ENCODE measurements around the gene TTC28. TPM values are rescaled to one million over a fixed set of nuclear protein-coding genes. Genes with fewer than 3 reads are reported as not detected.

Gene TTC28
- total and polyA plus RNA-seq, 2 donors = 15.9 to 81.9 TPM

GRCh38 chr22:28120691-28121592, 558.7 kb downstream of the TTC28 start:
- Histone ChIP-seq H3K27ac (ENCODE audit: low read depth) (no peak overlapping the region), H3K4me1 (ENCODE audit: insufficient read depth) (no peaks in the 10 kb centered on the region), H3K36me3 (ENCODE audit: insufficient read depth) (no peaks in the 10 kb centered on the region), H3K4me3 (ENCODE audit: low read depth, low read length) (no peak overlapping the region)
- no peak for DNase-seq (ENCODE audit: extremely low spot score)
- 67% methylated on average over 3 of the region's 3 CpGs for WGBS

GRCh38 chr22:28118957-28119631, 560.5 kb downstream of the TTC28 start:
- no peak for DNase-seq (ENCODE audit: extremely low spot score)
- 87% methylated on average over 2 of the region's 2 CpGs for WGBS
- no peak overlapping the region for H3K4me3 ChIP-seq (ENCODE audit: low read depth, low read length)
- H3K36me3 ChIP-seq (ENCODE audit: insufficient read depth) = no peaks in the 10 kb centered on the region
- H3K27ac ChIP-seq (ENCODE audit: low read depth) = no peak overlapping the region
- H3K4me1 ChIP-seq (ENCODE audit: insufficient read depth) = no peaks in the 10 kb centered on the region

- H3K36me3 ChIP-seq (ENCODE audit: insufficient read depth) = no peaks in the 10 kb centered on the region
- DNase-seq (ENCODE audit: extremely low spot score) = no peak
- no peak overlapping the region for H3K27ac ChIP-seq (ENCODE audit: low read depth)
- no peak overlapping the region for H3K4me3 ChIP-seq (ENCODE audit: low read depth, low read length)
- H3K4me1 ChIP-seq (ENCODE audit: insufficient read depth) = peaks cover 2% of the 10 kb centered on the region
- 37% methylated on average over 2 of the region's 2 CpGs for whole genome bisulfite sequencing
Measured at GRCh38 chr22:28116219-28116673, 563.4 kb downstream of the TTC28 start.

- no peak overlapping the region for H3K27ac ChIP-seq (ENCODE audit: low read depth)
- 92% methylated on average over 4 of the region's 4 CpGs for WGBS
Measured at GRCh38 chr22:28115426-28115825, 564.2 kb downstream of the TTC28 start.

GRCh38 chr22:28112548-28113043, 567.0 kb downstream of the TTC28 start:
- Histone ChIP-seq H3K27ac (ENCODE audit: low read depth) (no peak overlapping the region), H3K36me3 (ENCODE audit: insufficient read depth) (peaks cover 4% of the 10 kb centered on the region), H3K4me1 (ENCODE audit: insufficient read depth) (peaks cover 2% of the 10 kb centered on the region), H3K4me3 (ENCODE audit: low read depth, low read length) (no peak overlapping the region)
- 29% methylated on average over 9 of the region's 9 CpGs for WGBS
- DNase-seq (ENCODE audit: extremely low spot score) = no peak

More at GRCh38 chr22:28115426-28115825, 564.2 kb downstream of the TTC28 start:
- DNase-seq (ENCODE audit: extremely low spot score) = no peak
- Histone ChIP-seq H3K36me3 (ENCODE audit: insufficient read depth) (no peaks in the 10 kb centered on the region), H3K4me1 (ENCODE audit: insufficient read depth) (peaks cover 2% of the 10 kb centered on the region), H3K4me3 (ENCODE audit: low read depth, low read length) (no peak overlapping the region)

GRCh38 chr22:28112190-28112544, 567.5 kb downstream of the TTC28 start:
- H3K27ac ChIP-seq (ENCODE audit: low read depth) = no peak overlapping the region
- no peak overlapping the region for H3K4me3 ChIP-seq (ENCODE audit: low read depth, low read length)
- 54% methylated on average over 2 of the region's 2 CpGs for WGBS

GRCh38 chr22:28111501-28112189, 568.0 kb downstream of the TTC28 start:
- H3K36me3 ChIP-seq (ENCODE audit: insufficient read depth) = peaks cover 4% of the 10 kb centered on the region
- DNase-seq (ENCODE audit: extremely low spot score) = no peak
- peaks cover 2% of the 10 kb centered on the region for H3K4me1 ChIP-seq (ENCODE audit: insufficient read depth)
- no peak overlapping the region for H3K4me3 ChIP-seq (ENCODE audit: low read depth, low read length)
- no peak overlapping the region for H3K27ac ChIP-seq (ENCODE audit: low read depth)
- 81% methylated on average over 3 of the region's 3 CpGs for WGBS

More at GRCh38 chr22:28112190-28112544, 567.5 kb downstream of the TTC28 start:
- DNase-seq (ENCODE audit: extremely low spot score) = no peak
- Histone ChIP-seq H3K4me1 (ENCODE audit: insufficient read depth) (peaks cover 2% of the 10 kb centered on the region), H3K36me3 (ENCODE audit: insufficient read depth) (peaks cover 4% of the 10 kb centered on the region)

- H3K4me1 ChIP-seq (ENCODE audit: insufficient read depth) = peaks cover 2% of the 10 kb centered on the region
- no peak for DNase-seq (ENCODE audit: extremely low spot score)
- H3K36me3 ChIP-seq (ENCODE audit: insufficient read depth) = peaks cover 4% of the 10 kb centered on the region
- H3K4me3 ChIP-seq (ENCODE audit: low read depth, low read length) = no peak overlapping the region
- no peak overlapping the region for H3K27ac ChIP-seq (ENCODE audit: low read depth)
- WGBS = 92% methylated on average over 4 of the region's 4 CpGs
Measured at GRCh38 chr22:28108851-28109250, 570.8 kb downstream of the TTC28 start.

- Histone ChIP-seq H3K4me3 (ENCODE audit: low read depth, low read length) (no peak overlapping the region), H3K27ac (ENCODE audit: low read depth) (no peak overlapping the region), H3K36me3 (ENCODE audit: insufficient read depth) (peaks cover 4% of the 10 kb centered on the region), H3K4me1 (ENCODE audit: insufficient read depth) (no peaks in the 10 kb centered on the region)
- 96% methylated on average over 4 of the region's 4 CpGs for WGBS
- no peak for DNase-seq (ENCODE audit: extremely low spot score)
Measured at GRCh38 chr22:28106617-28107016, 573.0 kb downstream of the TTC28 start.

- no peak for DNase-seq (ENCODE audit: extremely low spot score)
- H3K4me3 ChIP-seq (ENCODE audit: low read depth, low read length) = no peak overlapping the region
- peaks cover 4% of the 10 kb centered on the region for H3K36me3 ChIP-seq (ENCODE audit: insufficient read depth)
- WGBS = 81% methylated on average over 2 of the region's 2 CpGs
- no peak overlapping the region for H3K27ac ChIP-seq (ENCODE audit: low read depth)
- H3K4me1 ChIP-seq (ENCODE audit: insufficient read depth) = no peaks in the 10 kb centered on the region
Measured at GRCh38 chr22:28105988-28106387, 573.7 kb downstream of the TTC28 start.

GRCh38 chr22:28105413-28105812, 574.2 kb downstream of the TTC28 start:
- H3K27ac ChIP-seq (ENCODE audit: low read depth) = no peak overlapping the region
- WGBS = 84% methylated on average over 9 of the region's 9 CpGs

GRCh38 chr22:28103596-28103995, 576.0 kb downstream of the TTC28 start:
- no peak overlapping the region for H3K27ac ChIP-seq (ENCODE audit: low read depth)
- no peaks in the 10 kb centered on the region for H3K4me1 ChIP-seq (ENCODE audit: insufficient read depth)
- peaks cover 4% of the 10 kb centered on the region for H3K36me3 ChIP-seq (ENCODE audit: insufficient read depth)
- no peak for DNase-seq (ENCODE audit: extremely low spot score)
- H3K4me3 ChIP-seq (ENCODE audit: low read depth, low read length) = no peak overlapping the region
- whole genome bisulfite sequencing = 70% methylated on average over 2 of the region's 2 CpGs

More at GRCh38 chr22:28105413-28105812, 574.2 kb downstream of the TTC28 start:
- Histone ChIP-seq H3K36me3 (ENCODE audit: insufficient read depth) (peaks cover 4% of the 10 kb centered on the region), H3K4me3 (ENCODE audit: low read depth, low read length) (no peak overlapping the region), H3K4me1 (ENCODE audit: insufficient read depth) (no peaks in the 10 kb centered on the region)
- no peak for DNase-seq (ENCODE audit: extremely low spot score)

- Histone ChIP-seq H3K4me3 (ENCODE audit: low read depth, low read length) (no peak overlapping the region), H3K4me1 (ENCODE audit: insufficient read depth) (no peaks in the 10 kb centered on the region), H3K27ac (ENCODE audit: low read depth) (no peak overlapping the region), H3K36me3 (ENCODE audit: insufficient read depth) (no peaks in the 10 kb centered on the region)
- WGBS = 84% methylated on average over 5 of the region's 5 CpGs
- no peak for DNase-seq (ENCODE audit: extremely low spot score)
Measured at GRCh38 chr22:28102151-28102812, 577.4 kb downstream of the TTC28 start.
